H1 (cell line): ENCODE data around the gene STAP2. TPM values are rescaled to one million over a fixed set of nuclear protein-coding genes. Genes with fewer than 3 reads are reported as not detected.

ENCODE experiments used
- CEBPB ChIP-seq: IDR thresholded peaks from 2 replicates; pipeline ENCODE4 v1.6.1; 2012; ENCODE audit warnings: low read depth, low read length
- EGR1 ChIP-seq: IDR thresholded peaks from 2 replicates; pipeline ENCODE4 v1.6.1; 2011; ENCODE audit warnings: low read depth, low read length, borderline replicate concordance
- POLR2A ChIP-seq, 2 experiments: IDR thresholded peaks; 1 replicate in 1 of 2; 2 replicates in 1 of 2; pipeline ENCODE4 v1.6.1; 2011; ENCODE audit warnings: low read depth in 2 of 2, low read length in 2 of 2, mild to moderate bottlenecking in 2 of 2; ENCODE audit errors: control extremely low read depth in 1 of 2
- POLR2AphosphoS5 ChIP-seq: IDR thresholded peaks from 2 replicates; pipeline ENCODE4 v1.6.1; 2011; ENCODE audit warnings: low read depth, low read length
- SP1 ChIP-seq: IDR thresholded peaks from 2 replicates; pipeline ENCODE4 v1.6.1; 2011; ENCODE audit warnings: low read depth, low read length
- TBP ChIP-seq: IDR thresholded peaks from 2 replicates; pipeline ENCODE4 v1.6.1; 2011; ENCODE audit warnings: low read depth, low read length, improper control_type of control experiment
- polyA plus RNA-seq, 7 experiments: library from polyadenylated mRNA; depleted of rRNA in 3 of 7; stranded (reverse) in 5 of 7; unstranded in 2 of 7; fragments of >200 nt in 5 of 7; fragments of 200-250 nt in 2 of 7; gene quantifications; 1 replicate in 5 of 7; 2 replicates in 1 of 7; 4 replicates in 1 of 7; pipeline versions ENCODE4 v1.2.1 to v1.2.3, GENCODE V29; 2011 to 2013; ENCODE audit warnings: missing spikeins in 2 of 7, mixed read lengths in 2 of 7
- total RNA-seq: library from RNA; stranded (reverse); fragmentation: NEBNext Ultra II Directional; extraction: Animal tissue kit (Norgen Biotek cat#: 25700); gene quantifications from 2 replicates; pipeline ENCODE4 v1.2.1, GENCODE V29; 2021
- TF ChIP-seq, protein P1 (sequence below): IDR thresholded peaks from 2 replicates; pipeline ENCODE4 v1.6.1; 2012; ENCODE audit warnings: inconsistent platforms
- TF ChIP-seq, protein P2 (sequence below): IDR thresholded peaks from 2 replicates; pipeline ENCODE4 v1.6.1; 2012; ENCODE audit warnings: inconsistent platforms

STAP2 gene
- total and polyA plus RNA-seq, 2 of the 8 experiments (the other 6 are each of a cell fraction or from before 2014, with no cell fraction given): 15.3 to 37.3 TPM

- TF ChIP-seq, protein P1, sequence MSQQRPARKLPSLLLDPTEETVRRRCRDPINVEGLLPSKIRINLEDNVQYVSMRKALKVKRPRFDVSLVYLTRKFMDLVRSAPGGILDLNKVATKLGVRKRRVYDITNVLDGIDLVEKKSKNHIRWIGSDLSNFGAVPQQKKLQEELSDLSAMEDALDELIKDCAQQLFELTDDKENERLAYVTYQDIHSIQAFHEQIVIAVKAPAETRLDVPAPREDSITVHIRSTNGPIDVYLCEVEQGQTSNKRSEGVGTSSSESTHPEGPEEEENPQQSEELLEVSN: peak; percentile 88
- TF ChIP-seq SP1 (peak; percentile 67; the same call in 1 of the 2 replicates), POLR2AphosphoS5 (peak; percentile 74), POLR2A (IDR thresholded peaks at IDR 0.05; ENCODE audit: control extremely low read depth in 1 of 2, low read depth in 2 of 2, low read length in 2 of 2) (peak; percentile 56 to 85), CEBPB (no peak), TBP (peak; percentile 56), EGR1 (peak; percentile 36; the same call in 1 of the 2 replicates)
- TF ChIP-seq, protein P2, sequence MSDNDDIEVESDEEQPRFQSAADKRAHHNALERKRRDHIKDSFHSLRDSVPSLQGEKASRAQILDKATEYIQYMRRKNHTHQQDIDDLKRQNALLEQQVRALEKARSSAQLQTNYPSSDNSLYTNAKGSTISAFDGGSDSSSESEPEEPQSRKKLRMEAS: peak; percentile 96
These were observed 11.3 kb downstream of the STAP2 start (continued) for GRCh38 chr19:4327252-4327876.
